ENCODE results near the gene NRXN3.

The NRXN3 gene

DNA sequence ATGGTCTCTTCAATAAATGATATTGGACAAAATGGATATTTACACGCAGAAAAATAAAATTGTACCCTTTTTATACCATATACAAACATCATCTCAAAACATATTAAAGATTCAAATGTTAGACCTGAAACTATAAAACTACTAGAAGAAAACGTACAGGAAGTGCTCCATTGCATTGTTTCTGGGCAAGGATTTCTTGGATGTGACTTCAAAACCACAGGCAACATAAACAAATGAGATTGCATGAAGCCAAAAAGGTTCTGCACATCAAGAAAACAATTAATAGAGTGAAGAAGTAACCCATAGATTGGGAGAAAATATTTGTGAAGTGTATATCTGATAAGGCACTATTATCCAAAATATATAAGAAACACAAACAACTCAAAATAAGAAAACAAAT is 812.4 kb downstream of the NRXN3 start:
- Mint-ChIP-seq H3K36me3 (ENCODE audit: low read depth) (no peaks in the 10 kb centered on the region), H3K27me3 (ENCODE audit: low read depth) (no peaks in the 10 kb centered on the region), H3K4me1 (no peaks in the 10 kb centered on the region), H3K27ac (no peak overlapping the region), H3K4me3 (no peak overlapping the region), H3K9me3 (no peaks in the 10 kb centered on the region)
- TF ChIP-seq, protein P1, sequence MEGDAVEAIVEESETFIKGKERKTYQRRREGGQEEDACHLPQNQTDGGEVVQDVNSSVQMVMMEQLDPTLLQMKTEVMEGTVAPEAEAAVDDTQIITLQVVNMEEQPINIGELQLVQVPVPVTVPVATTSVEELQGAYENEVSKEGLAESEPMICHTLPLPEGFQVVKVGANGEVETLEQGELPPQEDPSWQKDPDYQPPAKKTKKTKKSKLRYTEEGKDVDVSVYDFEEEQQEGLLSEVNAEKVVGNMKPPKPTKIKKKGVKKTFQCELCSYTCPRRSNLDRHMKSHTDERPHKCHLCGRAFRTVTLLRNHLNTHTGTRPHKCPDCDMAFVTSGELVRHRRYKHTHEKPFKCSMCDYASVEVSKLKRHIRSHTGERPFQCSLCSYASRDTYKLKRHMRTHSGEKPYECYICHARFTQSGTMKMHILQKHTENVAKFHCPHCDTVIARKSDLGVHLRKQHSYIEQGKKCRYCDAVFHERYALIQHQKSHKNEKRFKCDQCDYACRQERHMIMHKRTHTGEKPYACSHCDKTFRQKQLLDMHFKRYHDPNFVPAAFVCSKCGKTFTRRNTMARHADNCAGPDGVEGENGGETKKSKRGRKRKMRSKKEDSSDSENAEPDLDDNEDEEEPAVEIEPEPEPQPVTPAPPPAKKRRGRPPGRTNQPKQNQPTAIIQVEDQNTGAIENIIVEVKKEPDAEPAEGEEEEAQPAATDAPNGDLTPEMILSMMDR (IDR thresholded peaks at IDR 0.05; ENCODE audit: unreplicated experiment in 3 of 3), result no peak

DNA sequence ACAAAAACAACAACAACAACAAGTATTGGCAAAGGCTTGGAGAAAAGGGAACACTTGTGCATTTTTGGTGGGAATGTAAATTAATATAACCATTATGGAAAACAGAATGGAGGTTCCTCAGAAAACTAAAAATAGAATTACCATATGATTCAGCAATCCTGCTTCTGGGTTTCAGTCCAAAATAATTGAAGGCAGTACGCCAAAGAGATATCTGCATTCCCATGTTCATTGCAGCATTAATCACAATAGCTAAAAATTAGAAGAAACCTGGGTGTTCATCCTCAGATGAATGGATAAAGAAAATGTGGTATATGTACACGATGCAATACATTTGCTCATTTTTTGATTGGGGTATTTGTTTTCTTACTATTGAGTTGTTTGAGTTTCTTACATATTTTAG is 813.0 kb downstream of the NRXN3 start:
- Mint-ChIP-seq H3K4me1 (no peaks in the 10 kb centered on the region), H3K36me3 (ENCODE audit: low read depth) (no peaks in the 10 kb centered on the region)

DNA sequence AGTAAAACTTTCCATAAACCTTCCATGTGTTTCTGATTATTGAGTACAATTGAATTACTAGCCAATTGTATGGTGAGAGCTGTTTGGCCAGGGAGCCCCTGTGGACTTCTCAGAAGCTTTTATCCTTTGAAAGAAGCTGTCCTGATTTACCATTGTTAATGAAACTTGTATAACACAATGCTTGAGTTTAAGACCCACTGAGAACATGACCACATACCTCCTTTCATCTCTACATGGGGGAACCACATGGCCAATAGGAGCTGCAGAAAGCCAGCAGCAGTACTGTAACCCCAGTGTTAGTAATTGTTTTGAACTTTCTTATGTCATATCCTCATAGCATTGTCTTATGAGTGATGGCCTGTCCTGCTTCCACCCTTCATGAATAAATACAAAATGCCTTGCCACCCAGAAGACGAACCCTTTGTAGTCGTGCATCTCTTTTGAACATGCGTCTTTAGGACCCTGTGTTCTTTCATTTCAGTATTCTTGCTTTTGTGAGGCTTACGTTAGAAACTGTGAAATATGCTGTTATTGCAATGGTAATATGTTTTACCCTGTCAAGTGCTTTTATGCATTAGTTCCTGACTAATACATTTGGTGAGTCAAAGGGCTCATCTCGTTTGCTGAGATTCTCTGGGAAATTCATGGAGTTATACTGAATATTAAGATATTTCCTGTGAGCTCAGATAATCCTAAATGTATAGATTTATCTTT is 815.7 kb downstream of the NRXN3 start:
- H3K27me3 Mint-ChIP-seq (ENCODE audit: low read depth), result peaks cover 4% of the 10 kb centered on the region
- H3K36me3 Mint-ChIP-seq (ENCODE audit: low read depth), result no peaks in the 10 kb centered on the region
- H3K4me3 Mint-ChIP-seq, result no peak overlapping the region
- no peak overlapping the region for H3K27ac Mint-ChIP-seq
- H3K4me1 Mint-ChIP-seq, result no peaks in the 10 kb centered on the region
- no peaks in the 10 kb centered on the region for H3K9me3 Mint-ChIP-seq
- TF ChIP-seq, protein P1 (IDR thresholded peaks at IDR 0.05; ENCODE audit: unreplicated experiment in 3 of 3), result no peak

More for the DNA sequence above, 813.0 kb downstream of the NRXN3 start:
- Mint-ChIP-seq H3K4me3 (no peak overlapping the region), H3K27me3 (ENCODE audit: low read depth) (peaks cover 4% of the 10 kb centered on the region), H3K27ac (no peak overlapping the region), H3K9me3 (no peaks in the 10 kb centered on the region)
- TF ChIP-seq, protein P1 (IDR thresholded peaks at IDR 0.05; ENCODE audit: unreplicated experiment in 3 of 3), result no peak

DNA sequence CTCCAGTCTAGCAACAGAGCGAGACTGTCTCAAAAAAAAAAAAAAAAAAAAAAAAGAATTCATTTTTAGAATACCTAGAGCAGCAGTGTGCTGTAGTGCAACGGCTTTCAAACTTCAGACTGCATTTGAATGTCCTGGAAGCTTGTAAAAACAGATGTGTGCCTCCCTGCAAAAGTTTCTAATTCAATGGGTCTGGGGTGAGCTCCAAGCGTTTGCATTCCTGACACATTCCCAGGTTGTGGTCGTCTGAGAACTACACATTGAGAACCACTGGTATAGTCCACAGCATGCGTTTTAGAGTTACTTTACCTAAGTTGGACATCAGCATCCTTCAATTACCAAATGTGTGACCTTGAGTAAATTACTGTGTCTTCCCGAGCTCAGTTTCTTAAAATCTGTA is 816.8 kb downstream of the NRXN3 start:
- Mint-ChIP-seq H3K9me3 (no peaks in the 10 kb centered on the region), H3K27me3 (ENCODE audit: low read depth) (peaks cover 4% of the 10 kb centered on the region), H3K4me1 (no peaks in the 10 kb centered on the region), H3K4me3 (no peak overlapping the region), H3K36me3 (ENCODE audit: low read depth) (no peaks in the 10 kb centered on the region), H3K27ac (no peak overlapping the region)
- TF ChIP-seq, protein P1 (IDR thresholded peaks at IDR 0.05; ENCODE audit: unreplicated experiment in 3 of 3), result no peak

DNA sequence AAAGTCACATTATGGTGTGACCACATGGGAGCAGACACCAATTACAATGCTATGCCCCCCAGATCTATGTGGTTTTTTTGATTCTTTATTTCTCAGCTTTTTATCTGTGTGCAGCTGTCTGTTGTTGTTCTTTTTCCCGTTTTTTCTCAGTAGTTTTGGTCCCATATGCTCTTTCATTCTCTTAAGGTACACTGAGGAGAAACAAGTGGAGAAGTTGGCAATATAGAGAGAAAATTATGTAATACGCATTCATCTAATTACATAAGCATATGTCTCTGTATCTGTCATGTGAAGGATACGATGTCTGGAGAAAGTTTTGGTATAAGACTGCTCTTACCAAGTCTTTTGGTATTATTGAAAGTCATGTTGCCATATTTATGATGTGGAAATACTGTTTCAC is 819.0 kb downstream of the NRXN3 start:
- no peaks in the 10 kb centered on the region for H3K4me1 Mint-ChIP-seq
- no peak overlapping the region for H3K4me3 Mint-ChIP-seq
- no peaks in the 10 kb centered on the region for H3K9me3 Mint-ChIP-seq
- H3K27me3 Mint-ChIP-seq (ENCODE audit: low read depth), result peaks cover 4% of the 10 kb centered on the region
- no peak overlapping the region for H3K27ac Mint-ChIP-seq
- TF ChIP-seq, protein P1 (IDR thresholded peaks at IDR 0.05; ENCODE audit: unreplicated experiment in 3 of 3), result no peak
- no peaks in the 10 kb centered on the region for H3K36me3 Mint-ChIP-seq (ENCODE audit: low read depth)

DNA sequence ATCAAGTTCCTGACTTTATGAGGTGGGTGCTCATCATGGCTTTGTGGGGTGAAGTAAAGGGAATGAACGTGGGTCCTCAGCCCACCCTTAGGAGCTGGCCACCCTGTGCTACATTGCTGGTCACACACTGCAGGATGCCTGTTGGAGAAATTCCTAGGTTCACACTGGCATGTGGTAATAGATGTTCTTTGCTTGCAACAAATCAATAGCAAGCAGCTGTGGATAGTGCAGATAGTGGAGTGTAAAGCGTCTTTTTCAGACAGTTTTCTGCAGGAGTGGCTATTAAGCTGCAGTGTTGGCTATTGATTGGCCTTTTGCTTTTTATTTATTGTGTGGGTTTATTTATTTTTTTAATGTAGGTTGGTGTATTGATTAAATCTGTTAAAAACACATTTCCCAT is 822.7 kb downstream of the NRXN3 start:
- no peak overlapping the region for H3K27ac Mint-ChIP-seq

More for the DNA sequence above, 822.7 kb downstream of the NRXN3 start:
- peaks cover 2% of the 10 kb centered on the region for H3K27me3 Mint-ChIP-seq (ENCODE audit: low read depth)
- H3K36me3 Mint-ChIP-seq (ENCODE audit: low read depth), result no peaks in the 10 kb centered on the region
- peaks cover 4% of the 10 kb centered on the region for H3K4me1 Mint-ChIP-seq
- no peaks in the 10 kb centered on the region for H3K9me3 Mint-ChIP-seq
- H3K4me3 Mint-ChIP-seq, result no peak overlapping the region
- TF ChIP-seq, protein P1 (IDR thresholded peaks at IDR 0.05; ENCODE audit: unreplicated experiment in 3 of 3), result no peak
